Kidney tubule cell (primary cell): ENCODE data around the gene GNGT2.
"Not testable (repeated sequence)": the region's sequence is repeated elsewhere in the genome, so short reads cannot be mapped to it uniquely, and the experiment has no call there.

Experiments used
- DNase-seq: peaks from one replicate; pipeline ENCODE4 v3.0.0-alpha.2; 2018; ENCODE audit warnings: low spot score

GNGT2 gene

DNA sequence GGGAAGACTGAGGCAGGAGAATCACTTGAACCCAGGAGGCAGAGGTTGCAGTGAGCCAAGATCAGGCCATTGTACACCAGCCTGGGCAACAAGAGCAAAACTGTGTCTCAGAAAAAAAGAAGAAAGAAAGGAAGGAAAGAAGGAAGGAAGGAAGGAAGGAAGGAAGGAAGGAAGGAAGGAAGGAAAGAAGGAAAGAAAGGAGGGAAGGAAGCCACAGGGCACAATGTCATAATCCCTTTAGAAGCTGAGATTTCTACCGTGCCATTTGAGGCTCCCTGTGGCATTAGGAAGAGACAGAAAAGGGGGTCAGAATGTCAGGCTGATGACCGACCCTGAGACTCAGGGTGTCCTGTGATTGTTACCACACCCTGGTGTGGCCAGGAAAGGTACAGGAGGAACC is 6.6 kb downstream of the GNGT2 start:
- DNase-seq: no peak

DNA sequence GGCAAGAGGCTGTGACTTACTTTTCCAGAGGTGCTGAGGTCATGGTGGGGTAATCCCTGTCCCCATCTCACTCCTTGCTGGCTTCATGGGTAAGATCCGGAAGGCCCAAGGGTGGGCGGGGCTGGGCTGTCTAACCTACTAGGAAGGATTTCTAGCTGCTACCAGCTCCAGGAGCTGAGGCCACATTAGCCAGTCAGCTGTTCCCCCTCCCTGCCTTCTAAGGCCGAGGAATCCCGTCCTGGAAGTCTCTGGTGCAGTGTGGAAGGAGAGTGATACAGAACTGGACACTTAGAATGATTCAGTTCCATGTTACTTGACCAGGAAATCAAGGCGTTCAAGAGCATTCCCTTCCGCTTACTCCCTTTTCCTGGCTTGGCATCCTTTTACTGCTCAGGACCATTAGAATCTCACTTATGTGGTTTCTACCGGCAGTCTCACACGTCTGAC is 8.9 kb downstream of the GNGT2 start:
- DNase-seq: peak; percentile 90

DNA sequence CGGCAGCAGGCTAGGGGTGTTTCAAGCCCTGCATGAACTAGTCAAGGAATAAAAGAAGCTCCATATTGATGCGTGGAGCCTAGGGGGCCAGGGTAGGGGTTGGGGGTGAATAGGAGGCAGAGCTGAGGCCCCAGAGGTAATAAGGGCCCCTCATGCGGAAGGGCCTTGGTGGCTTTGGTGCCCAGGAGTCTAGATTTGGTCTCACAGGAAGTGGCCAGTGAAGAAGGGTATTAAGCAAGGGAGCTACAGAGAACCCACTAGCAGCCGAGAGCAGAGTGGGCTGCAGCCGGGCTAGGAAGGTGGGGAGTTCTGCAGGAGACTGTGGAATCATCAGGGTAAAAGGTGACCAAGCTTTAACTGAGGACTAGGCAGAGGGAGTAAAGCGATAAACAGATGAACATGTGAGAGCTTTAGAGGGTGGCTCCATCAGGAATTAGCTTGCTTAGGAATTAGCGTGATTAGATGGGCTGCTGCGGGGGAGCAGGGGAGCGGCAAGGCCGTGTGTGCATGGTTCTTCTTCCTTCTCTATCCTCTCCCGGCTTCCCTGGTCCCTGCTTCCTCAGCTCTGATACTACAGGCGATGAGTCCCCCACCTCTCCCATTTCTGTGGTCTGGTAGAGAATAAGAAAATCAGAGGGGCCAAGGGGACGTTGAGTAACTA is 9.8 kb downstream of the GNGT2 start:
- no peak for DNase-seq

DNA sequence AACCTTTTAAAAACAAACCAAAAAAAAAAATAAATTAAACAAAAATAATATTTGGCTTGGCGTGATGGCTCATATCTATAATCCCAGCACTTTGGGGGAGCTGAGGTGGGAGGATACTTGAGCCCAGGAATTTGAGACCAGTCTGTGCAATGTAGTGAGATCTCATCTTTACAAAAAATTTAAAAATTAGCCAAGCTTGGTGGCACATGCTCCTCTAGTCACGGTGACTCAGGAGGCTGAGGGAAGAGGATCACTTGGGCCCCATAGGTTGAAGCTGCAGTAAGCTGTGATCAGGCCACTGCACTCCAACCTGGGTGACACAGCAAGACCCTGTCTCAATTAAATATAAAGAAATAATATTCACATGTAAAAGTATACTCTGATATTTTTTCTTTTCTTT is 12.2 kb downstream of the GNGT2 start:
- peak; percentile 77 for DNase-seq

DNA sequence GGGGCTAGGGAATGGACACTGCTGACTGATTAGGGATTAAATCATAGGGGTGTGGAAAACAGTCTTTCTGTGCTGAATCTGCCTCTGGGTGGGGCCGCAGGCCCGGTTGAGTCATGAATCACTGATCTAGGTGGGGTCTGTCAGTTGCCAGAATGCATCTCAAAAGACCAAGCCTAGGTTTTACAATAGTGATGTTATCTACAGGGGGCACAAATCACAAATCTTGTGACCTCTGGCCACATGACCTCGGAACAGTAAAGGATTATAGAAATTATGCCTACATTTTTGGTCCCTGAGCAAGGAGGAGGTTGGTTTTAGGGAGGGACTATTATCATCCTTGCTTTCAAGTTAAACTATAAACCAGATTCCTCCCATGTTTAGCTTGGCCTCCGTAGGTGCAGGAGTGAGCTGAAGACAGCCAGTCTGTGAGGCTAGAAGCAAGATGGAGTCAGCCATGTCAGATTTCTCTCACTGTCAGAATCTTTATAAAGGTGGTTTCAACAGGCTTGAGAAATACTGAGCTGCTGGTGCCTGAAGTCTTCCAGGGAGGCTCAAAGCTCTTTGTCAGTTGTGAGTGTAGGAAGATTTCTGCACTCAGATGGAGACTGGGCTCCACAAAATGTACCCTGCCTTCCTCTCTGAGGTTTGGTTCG is 12.9 kb downstream of the GNGT2 start:
- DNase-seq: peak; percentile 80

DNA sequence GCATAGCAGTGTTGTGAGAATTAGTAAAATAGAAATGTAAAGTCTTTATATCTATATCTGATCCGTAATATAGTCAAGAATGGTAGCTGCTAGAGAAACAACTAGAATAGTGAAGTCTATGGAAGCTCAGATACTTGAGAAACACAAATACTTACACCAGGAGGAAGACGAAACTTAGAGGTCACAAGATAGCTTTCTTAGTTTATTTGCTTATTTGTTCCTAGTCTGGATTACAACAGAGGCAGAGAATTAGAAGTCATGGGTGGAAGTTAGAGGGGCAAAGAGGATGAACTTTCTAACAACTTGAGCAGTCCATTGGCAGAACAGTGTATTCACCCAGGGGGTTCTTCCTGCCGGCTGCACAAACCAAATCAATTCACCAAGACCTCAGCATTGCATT is 13.9 kb downstream of the GNGT2 start:
- no peak for DNase-seq

DNA sequence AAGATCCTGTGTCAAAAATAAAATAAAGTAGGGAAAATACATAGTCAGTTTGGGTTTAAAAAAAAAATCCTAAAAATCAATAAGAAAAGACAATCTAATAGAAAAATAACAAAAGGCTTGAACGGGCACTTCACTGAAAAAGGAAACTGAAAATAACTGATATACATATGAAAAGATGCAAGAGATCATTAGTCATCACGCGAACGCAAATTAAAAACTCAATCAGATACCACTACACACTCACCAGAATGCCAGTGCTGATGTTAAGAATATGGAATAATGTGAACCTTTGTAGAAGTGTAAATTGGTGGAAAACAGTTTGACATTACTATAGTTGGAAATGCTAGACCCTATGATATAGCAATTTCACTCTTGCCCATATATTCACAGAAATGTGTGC is 14.6 kb downstream of the GNGT2 start:
- no peak for DNase-seq

DNA sequence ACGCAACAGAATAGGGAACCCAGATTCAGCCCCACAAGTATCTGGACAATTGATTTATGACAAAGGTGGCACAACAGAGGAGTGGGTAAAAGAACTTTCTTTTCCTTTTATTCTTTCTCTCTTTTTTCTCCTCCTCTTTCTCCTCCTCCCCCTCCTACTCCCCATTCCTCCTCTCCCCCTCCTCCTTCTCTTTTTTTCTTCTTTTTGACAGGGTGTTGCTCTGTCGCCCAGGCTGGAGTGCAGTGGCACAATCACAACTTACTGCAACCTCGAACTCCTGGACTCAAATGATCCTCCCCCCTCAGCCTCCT is 16.1 kb downstream of the GNGT2 start:
- DNase-seq: no peak

DNA sequence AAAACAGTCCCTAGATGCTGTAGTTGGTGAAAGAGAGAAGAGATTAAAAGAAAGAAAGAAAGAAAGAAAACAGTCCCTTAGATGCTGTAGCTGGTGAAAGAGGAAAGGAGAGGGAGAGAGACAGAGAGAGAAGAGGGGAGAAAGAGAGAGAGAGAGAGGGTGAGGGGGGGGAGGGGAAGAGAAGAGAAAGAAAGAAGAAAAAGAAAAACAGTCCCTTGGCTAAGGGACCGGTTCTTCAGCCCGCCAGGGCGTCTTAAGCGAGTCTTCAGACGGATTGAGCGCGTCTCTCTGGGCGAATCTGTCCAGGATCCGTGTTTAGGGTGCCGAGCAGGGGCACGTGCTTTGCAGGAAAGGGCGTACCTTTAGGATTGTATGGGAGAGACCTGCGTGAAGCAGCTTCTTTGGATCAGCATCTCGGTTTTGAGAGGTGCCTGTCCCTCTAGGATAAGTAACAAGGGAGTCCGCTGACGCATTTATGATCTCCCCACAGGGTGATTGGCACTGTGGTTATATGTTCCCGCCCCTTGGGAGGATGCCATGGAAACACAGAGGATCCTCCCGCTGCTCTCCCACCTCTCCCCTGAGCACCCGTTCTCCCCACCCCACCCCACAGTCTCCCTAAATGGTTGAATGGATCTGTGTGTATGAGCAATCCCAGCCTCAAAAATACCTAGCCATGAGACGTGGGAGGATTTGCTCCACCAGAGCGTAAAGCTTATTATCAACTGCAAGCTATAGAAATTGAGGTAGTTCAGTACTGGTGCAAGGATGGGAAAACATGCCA is 16.7 kb downstream of the GNGT2 start:
- peak; percentile 99 for DNase-seq

DNA sequence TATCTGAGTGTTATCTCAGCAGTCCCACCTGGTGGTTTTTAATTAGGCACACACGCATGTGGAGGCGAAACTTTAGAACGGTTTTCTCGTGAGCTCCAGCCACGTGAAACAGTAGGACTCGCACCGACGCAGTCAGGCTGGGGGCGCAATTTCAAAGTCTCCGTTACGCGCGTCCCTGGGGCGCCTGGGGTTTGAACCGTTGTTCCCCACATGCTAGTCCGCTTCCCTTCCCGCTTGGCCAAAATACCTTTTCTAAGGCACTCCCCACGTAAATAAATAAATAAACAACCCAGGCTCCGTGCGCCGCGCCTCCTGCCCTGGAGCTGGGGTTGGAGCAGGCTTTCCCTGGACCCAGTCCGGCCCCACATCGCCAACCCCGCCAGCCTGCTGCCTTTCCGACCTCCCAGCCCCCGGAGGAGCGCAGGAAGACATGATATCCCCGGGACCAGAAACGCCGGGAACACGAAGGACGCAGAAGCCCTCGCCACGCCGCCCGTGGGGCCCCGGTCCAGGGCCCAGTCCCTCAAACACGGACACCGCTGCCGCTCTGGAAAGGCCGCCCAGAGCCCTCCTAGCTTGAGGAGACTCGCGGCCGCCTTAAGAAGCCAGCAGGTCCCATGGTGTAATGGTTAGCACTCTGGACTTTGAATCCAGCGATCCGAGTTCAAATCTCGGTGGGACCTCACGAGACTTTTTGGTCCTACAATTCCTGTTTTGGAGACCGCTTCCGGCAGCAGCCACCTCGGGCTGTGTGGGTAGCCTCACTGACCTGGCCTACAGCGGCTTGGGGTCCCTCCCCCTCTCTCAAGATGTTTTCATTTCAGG is 18.2 kb downstream of the GNGT2 start:
- DNase-seq: peak; percentile 92

DNA sequence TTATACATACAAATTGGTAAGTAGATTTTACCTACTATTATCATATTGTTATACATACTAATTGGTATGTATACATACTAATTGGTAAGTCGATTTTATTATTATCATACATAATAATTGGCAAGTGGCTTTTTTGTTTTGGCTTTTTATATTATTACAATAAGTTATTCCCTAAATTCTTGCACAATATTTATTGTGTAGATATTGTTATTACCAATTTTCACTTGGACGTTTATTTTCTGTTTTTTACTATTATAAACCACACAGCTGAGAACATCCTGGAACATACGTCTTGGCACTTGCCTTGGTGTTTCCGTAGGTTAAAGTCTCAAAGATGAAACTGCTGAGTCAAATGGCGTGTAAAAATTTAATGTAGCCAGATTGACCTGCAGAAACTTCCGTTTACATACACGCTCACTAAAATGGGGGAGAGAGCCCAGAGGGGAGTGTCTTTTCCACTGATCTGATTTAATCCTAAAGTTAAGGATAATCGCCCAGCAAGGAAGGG is 18.9 kb downstream of the GNGT2 start:
- DNase-seq: no peak

DNA sequence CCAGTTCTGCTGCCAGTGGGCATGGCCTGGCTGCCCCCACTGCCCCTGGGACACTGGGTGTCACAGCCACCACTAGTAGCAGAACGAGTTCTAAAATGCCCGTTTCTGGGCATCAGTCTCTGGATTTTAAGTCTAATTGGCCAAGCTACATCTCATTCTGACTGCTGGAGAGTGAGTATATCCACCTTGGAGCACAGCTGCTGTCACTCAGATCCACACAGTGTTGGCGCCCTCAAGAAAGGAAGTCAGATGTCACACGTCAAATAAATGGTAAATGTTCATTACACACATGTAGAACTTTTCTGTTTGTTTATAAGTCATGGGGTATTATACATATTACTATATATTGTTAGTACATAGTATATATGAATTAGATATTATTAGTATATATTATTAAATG is 19.4 kb downstream of the GNGT2 start:
- no peak for DNase-seq

DNA sequence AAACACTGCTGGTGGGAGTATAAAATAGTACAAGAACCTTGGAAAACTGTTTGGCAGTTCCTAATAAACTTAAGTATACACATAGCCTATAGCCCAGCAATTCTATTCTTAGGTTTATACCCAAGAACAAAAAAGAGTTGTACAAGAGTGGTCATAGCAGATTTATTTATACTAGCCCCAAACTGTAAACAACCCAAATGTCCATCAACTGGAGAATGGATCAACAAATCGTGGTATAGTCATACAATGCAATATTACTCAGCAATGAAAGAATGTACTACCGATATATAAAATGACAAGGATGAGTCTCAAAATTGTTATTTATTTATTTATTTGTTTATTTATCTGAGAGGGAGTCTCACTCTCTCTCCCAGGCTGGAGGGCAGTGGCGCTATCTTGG is 23.1 kb downstream of the GNGT2 start:
- DNase-seq: no peak

DNA sequence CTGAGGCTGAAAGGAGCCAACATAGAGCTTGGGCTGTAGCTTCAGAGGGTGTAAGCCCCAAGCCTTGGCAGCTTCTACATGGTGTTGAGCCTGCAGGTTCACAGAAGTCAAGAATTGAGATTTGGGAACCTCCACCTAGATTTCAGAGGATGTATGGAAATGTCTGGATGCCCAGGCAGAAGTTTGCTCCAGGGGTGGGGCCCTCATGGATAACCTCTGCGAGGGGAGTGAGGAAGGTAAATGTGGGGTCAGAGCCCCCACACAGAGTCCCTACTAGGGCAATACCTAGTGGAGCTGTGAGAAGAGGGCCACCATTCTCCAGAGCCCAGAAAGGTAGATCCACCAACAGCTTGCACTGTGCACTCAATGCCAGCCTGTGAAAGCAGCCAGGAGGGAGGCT is 25.0 kb downstream of the GNGT2 start:
- DNase-seq: not testable (repeated sequence)

DNA sequence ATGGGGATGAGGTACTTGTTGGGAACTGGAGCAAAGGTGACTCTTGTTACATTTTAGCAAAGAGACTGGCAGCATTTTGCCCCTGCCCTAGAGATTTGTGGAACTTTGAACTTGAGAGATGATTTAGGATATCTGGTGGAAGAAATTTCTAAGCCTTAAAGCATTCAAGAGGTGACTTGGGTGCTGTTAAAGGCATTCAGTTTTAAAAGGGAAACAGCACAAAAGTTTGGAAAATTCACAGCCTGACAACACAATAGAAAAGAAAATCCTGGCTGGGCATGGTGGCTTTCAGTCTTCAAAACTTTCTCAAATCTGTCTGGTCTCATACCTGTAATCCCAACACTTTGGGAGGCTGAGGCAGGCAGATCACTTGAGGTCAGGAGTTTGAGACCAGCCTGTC is 25.9 kb downstream of the GNGT2 start:
- not testable (repeated sequence) for DNase-seq

DNA sequence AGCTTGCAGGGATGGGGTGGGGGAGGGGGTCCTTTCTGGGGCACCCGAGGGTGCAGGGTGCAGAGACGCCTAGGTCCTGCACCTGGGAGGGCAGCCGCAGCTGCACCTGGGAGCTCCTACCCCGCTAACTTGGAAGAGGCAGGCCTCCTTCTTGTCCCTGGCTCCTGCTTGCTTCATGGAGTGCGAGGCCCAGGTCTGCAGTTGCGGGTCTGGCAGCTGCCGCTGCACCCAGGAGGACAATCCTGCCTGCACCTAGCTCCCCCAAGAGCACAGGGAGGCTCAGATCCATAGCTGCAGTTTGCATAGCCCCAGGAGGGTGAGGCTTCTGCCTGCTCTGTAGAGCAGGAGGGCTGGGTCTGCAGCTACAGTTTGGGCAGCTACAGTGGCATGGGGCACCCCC is 26.6 kb downstream of the GNGT2 start:
- no peak for DNase-seq

DNA sequence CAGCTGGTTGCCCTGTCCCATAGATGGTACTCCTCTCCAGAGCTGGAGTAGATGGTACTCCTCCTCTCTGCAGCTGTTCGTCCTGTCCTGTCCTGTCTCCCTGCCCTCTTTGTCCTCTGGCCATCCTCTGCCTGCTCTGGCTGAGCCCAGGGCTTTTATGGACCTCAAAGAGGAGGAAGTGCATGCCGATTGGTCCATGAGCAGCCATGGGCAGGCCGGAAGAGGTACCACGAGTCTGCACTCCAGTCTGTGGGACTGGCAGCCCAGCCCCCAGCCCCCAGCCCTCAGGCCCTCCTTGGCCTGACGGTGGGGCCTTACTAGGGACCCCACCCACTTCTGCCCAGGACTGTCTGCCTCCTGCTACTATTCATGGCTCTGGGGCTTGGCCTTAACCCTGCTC is 27.0 kb downstream of the GNGT2 start:
- DNase-seq: no peak

DNA sequence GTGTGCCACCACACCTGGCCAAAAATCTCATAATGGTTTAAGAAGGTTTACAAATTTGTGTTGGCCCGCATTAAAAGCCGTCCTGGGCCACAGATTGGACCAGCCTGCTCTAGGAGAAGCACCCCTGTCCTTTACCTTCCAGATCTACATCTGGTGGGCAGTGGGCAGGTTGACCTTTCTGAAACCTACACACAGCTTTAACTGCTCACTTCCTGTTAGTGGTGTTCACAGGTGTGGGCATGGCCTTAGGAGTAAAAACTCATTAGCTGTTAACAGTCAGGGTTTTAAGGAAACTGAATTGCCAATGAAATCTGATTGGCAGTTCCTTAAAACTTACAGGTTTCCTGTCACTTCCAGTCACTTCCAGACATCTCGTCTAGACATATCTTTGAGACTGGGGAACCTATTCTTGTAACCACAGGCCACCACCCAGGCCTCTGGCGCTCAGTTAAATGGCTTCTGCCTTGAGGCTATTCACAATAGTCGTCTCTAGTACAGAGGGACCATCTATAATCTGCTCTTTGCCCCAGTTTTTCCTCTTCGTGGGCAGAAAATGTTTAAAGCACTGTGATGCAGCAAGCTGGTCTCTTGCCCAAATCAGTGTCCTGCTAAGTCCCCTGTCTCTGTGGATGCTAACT is 29.3 kb downstream of the GNGT2 start:
- DNase-seq: no peak

DNA sequence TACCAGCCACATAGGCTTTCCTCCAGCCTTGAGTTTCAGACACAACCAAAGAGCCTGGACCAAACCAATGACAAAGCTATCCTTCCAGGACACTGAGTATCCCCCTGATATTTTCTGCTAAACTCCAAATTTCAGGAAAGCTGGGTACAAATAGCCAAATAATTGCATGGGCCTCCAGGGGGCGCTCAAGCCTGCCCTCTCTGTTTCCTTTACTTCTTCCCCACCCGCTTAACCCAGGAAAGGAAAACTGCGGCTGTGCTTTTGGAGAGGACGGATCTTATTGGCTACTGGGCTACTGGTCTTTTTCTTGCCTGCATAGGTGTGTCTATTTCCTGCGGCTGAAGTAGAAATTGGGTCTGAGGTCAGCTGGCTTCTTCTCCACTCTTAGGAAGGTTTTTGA is 30.1 kb downstream of the GNGT2 start:
- peak; percentile 62 for DNase-seq

DNA sequence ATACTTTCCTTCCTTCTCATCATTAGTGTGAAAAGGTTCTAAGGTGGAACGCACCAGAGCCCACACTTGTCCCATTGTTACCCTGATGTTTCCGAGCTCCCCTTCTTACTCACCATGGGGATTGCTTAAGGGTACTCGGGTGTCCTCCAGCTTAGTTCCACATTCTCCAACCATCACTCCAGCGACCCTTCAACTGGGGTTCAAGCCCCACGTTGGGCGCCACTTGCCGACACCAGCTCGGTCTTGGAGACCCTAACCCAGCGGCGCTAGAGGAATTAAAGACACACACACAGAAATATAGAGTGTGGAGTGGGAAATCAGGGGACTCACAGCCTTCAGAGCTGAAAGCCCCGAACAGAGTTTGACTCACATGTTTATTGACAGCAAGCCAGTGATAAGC is 34.4 kb downstream of the GNGT2 start:
- not testable (repeated sequence) for DNase-seq

DNA sequence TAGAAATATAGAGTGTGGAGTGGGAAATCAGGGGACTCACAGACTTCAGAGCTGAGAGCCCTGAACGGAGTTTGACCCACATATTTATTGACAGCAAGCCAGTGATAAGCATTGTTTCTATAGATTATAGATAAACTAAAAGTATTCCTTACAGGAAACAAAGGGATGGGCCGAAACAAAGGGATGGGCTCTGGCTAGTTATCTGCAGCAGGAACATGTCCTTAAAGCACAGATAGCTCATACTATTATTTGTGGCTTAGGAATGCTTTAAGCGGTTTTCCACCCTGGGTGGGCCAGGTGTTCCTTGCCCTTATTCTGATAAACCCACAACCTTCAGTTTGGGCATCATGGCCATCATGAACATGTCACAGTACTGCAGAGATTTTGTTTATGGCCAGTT is 39.7 kb downstream of the GNGT2 start:
- DNase-seq: not testable (repeated sequence)

DNA sequence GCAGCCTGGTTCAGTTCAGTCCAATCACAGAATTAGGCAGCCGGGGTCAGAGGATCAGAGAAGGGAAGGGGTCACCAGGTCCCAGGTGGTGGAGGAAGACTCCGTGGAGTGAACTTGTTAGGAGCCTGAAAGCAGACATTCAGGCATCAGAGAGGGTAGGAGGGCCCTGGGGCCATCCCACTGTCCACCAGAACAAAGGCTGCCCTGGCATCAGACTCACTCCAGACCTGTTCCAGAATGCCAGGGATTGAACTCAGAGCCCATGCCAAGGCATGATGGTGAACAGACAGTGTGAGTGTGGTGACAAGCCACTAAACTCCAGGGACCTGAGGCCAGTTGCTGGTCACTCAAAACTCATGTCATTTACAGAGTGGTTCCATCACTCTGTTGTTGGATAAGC is 40.2 kb downstream of the GNGT2 start:
- DNase-seq: no peak
